HG03442 (cell line): ENCODE data around the gene SPATA1.
"Not testable (repeated sequence)": the region's sequence is repeated elsewhere in the genome, so short reads cannot be mapped to it uniquely, and the experiment has no call there.

ENCODE experiments used
- ATAC-seq: cut with Tn5 transposase; IDR thresholded peaks from one replicate; pipeline ENCODE4 v1.9.1; 2021; ENCODE audit warnings: mild to moderate bottlenecking, moderate library complexity; ENCODE audit not compliant: unreplicated experiment

Gene SPATA1

DNA sequence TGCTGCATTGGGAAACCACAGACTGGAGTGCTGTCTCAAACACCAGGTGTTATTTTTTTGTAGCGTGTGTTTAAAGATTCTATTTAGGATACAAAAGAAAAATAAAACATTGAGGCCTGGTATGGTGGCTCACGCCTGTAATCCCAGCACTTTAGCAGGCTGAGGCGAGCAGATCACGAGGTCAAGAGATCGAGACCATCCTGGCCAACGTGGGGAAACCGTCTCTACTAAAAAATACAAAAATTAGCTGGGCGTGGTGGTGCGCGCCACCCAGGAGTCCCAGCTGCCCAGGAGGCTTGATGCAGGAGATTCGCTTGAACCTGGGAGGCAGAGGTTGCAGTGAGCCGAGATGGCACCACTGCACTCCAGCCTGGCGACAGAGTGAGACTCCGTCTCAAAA, 1.7 kb downstream of the SPATA1 start:
- not testable (repeated sequence) for ATAC-seq

DNA sequence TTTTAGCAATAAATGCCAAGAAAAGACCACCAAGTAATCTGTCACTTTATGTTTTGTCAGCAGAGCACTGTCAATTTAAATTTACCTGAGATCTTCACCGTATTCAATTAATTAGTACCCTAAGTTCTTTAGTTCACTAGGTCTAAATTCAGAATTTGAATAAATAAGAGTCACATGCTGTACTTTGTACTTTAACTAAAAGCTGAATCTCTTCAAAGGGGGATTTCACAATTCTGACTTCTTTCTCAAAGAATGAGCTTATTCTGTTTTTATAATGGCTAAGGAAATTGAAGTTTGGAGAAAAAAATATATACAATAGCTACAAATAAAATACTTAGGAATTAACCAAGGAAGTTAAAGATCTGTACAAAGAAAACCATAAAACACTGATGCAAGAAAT, 2.3 kb downstream of the SPATA1 start:
- ATAC-seq = no peak

DNA sequence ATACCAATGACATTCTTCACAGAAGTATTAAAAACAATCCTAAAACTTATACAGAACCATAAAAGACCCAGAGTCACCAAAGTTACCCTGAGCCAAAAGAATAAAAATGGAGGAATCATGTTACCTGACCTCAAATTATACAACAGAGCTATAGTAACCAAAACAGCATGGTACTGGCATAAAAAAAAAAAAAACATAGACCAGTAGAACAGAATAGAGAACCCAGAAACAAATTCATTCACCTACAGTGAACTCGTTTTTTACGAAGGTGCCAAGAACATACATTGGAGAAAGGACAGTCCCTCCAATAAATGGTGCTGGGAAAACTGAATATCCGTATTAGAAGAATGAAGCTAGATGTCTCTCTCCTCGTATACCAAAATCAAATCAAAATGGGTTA, 2.8 kb downstream of the SPATA1 start:
- no peak for ATAC-seq

DNA sequence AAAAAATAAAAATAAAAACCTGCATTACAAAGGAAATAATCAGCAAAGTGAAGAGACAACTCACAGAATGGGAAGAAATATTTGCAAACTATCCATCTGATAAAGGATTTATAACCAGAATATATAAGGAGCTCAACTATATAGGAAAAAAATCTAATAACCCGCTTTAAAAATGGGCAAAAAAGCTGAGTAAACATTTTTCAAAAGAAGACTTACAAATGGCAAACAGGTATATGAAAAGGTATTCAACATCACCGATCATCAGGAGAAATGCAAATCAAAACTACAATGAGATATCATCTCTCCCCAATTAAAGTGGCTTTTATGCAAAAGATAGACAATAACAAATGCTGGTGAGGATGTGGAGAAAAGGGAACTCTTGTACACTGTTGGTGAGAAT, 4.0 kb downstream of the SPATA1 start:
- ATAC-seq = no peak

DNA sequence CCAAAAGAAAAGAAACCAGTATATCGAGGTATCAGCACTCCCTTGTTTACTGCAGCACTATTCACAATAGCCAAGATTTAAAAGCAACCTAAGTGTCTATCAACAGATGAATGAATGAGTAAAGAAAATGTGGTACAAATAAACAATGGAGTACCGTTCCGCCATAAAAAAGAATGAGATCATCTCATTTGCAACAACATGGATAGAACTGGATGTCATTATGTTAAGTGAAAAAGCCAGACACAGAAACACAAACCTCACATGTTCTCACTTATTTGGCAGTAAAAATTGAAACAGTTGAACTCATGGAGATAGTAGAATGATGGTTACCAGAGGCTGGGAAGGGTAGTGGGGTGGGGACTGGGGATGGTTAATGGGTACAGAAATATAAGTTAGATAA, 4.5 kb downstream of the SPATA1 start:
- no peak for ATAC-seq

DNA sequence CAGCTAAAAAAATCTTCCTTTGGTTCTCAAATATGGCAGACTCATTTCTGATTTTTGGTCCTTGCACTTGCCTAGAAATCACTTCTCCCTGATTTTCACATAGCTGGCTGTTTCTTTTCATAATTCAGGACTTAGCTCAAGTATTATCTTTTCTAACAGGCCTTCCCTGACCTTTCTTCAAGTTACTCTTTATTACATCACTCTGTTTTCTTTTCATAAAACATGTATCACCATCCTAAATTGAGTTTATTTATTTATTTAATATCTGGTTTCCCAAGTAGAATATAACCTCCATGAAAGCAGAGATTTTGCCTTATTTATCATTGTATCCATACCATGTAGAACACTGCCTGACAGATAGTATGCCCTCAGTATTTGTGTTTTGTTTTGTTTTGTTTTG, 18.4 kb downstream of the SPATA1 start:
- ATAC-seq = no peak

DNA sequence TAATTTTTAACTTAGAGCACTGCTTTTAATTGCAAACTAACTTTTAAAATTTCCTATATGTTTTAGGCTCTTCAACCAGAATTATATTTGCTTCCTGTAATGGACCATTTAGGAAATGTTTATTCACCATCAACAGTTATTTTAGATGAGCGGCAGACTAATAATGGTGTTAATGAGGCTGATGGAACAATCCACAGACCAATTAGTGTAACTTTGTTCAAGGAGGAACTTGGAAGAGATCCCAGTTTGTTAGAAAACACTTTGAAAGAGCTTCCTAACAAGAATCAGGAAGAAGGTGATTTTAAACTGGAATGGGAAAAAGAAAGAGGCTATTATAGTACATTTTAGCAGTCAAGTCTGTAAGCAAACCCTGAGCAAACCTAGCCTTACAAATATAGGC, 19.6 kb downstream of the SPATA1 start:
- ATAC-seq = no peak

DNA sequence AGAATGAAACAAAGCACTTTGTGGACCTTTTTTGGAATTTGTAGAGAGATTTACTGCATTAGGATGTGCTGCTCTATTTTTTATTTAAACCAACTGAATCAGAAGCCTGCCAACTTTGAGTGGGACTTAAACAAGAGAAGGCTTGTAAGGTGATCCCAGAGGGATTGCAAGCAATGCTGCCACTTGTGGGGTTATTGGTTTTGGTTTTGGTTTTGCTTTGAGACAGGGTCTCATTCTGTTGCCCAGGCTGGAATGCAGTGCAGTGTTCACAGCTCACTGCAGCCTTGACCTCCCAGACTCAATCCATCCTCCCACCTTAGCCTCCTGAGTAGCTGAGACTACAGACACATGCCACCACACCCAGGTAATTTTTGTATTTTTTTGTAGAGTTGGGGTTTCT, 32.4 kb downstream of the SPATA1 start:
- peak; percentile 50 for ATAC-seq

DNA sequence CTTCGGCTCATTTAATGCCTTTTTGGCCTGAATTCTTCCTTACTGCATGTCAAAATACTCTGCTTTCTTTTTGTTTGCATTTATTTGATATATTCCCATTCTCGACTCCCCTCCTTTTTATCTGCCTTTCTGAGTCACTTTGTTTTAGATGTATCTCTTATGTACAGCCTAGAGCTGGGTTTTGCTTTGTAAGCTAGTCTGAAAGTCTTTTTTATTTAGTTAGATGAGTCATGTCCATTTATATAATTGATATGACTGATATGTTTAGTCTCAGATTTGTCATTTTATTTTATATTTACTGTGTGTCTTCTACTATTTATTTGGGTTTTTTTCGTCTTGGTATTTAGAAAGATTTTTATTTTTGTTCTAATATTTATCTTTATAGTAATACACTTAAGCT, 33.8 kb downstream of the SPATA1 start:
- no peak for ATAC-seq

DNA sequence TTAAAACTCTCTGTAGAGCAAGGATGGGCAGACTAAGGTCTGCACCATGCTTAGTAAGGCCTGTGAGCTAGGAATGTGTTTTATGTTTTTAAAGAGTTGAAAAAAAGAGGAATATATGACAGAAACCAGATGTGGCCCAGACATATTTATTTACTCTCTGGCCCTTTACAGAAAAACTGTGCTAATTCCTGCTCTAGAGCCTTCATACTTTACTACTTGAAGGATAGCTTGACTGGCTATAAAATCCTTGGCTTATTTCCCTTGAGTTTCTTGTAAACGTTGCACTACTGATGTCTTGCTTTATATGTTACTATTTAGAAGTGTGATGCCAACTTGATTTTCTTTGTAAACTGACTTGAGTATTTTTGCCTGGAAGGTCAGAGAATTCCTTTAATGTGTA, 34.6 kb downstream of the SPATA1 start:
- ATAC-seq = no peak

DNA sequence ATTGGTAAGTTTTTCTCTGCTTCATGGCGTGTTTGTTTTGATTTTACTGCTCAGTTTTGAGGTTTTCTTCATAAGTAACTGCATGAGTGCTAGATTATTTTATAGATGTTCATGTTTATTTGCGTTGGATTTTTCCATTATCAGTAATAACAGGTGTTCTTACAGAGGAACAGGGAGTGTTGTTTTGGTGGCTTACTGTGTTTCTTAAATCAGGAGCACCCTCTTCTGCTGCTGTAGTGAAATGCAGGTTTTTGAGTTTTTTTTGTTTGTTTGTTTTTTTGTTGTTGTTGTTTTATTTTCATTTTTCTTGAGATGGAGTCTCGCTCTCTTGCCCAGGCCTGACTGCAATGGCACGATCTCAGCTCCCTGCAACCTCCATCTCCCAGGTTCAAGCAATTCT, 35.5 kb downstream of the SPATA1 start:
- ATAC-seq = no peak

DNA sequence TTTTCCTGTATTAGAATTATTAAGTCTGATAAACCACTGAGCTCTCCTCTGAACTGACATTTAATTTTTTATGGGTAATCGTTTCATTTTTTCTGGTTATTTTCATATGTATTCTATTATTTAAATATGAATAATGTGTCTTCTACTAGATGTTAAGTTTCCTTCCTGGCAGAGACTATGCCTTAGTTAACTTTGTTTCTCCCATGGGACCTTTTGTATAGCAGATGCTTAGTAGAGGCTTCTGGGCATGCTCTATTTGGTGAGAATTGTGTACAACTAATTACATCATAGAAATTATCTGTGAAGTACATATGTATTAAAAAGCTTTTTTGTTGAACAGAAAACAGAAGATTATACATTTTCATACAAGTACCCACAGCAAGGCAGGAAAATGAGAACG, 44.6 kb downstream of the SPATA1 start:
- ATAC-seq = no peak

DNA sequence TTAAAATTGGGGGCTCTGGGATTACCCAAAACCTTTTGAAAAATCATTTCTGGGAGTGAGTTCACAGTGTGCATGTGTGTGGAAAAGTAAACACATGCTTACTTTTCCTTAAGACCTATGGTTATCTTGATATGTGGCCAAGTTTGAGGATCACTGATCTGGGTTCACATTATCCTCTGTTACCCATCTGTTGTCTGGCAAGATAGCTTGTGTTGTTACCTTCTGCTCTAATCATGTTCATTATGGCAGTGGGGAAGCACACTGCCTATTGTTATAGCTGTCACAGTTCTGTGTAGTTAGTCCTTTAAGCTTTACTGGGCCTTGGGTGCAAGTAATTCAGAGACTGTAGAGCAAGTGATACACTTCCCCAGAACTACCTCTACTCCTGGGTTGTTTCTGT, 63.0 kb downstream of the SPATA1 start:
- no peak for ATAC-seq

DNA sequence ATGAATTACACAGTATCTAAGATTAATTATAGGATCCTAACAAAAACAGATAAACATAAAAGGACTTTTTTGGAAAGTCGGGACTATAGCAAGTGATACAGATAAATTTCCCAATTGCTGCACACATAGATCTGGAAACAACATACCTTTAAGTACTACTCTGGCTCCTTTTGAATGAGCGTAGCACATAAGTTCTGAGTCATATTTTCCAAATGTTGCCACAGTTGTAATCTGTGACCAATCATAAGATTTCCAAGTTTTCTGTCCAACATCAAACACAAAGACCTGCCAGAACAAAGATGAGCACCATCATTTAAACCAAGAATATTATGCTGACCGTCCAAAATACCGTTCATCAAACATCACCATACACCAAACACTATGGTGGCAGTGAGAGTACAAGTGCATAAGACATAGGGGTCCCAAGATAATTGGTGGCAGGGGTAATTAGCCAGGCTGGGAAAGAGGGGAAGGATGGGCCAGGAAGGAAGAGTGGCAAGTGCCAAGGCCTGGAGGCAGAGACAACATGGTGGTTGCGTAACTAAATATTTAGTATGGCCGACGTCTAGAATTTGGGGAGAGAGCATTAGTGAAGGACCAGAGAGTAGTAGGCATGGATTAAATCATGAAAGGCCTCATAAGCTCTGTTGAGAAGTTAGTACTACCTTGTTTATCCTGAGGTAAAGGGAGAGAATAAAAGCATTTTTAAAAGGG, 64.4 kb downstream of the SPATA1 start:
- ATAC-seq = no peak

DNA sequence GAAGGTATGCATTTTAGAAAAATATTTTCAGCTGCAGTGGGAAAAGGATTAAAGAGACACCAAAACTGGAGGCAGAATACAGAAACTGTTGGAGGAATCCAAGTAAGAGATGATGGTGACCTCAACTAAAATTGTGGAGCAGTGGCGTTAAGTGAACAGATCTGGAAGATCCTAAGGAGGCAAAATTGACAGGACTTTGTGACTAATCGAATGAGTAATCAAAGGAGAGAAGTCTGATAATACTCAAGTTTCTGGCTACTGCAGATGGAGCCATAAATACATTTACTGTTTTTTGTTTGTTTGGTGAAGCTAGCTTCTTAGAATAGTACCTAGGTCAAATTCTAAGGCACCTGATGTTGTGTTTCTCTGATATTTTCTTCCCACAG, 65.0 kb downstream of the SPATA1 start:
- no peak for ATAC-seq

DNA sequence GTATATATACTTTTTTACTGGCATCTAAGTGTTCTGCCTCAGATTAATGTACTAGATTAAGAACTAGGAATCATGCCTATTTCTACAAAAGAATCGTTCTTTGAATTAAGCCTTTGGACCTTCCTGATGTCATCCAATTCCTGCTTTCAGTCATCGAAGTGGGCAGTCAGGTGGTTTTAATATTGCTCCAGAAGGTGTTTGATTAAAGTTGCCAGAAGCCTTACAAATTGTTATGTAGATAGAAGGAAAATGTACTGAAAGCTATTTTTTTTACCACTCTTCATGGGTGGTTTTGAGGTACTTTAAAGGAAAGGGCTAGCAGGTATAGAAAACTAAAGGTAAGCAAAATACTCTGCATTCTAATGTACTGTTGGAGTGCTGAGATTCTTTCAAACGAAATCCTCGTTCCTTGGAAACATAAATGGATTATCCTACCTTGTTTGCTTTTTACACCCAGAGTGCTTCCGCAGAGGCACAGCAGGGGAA, 67.3 kb downstream of the SPATA1 start:
- ATAC-seq = no peak

DNA sequence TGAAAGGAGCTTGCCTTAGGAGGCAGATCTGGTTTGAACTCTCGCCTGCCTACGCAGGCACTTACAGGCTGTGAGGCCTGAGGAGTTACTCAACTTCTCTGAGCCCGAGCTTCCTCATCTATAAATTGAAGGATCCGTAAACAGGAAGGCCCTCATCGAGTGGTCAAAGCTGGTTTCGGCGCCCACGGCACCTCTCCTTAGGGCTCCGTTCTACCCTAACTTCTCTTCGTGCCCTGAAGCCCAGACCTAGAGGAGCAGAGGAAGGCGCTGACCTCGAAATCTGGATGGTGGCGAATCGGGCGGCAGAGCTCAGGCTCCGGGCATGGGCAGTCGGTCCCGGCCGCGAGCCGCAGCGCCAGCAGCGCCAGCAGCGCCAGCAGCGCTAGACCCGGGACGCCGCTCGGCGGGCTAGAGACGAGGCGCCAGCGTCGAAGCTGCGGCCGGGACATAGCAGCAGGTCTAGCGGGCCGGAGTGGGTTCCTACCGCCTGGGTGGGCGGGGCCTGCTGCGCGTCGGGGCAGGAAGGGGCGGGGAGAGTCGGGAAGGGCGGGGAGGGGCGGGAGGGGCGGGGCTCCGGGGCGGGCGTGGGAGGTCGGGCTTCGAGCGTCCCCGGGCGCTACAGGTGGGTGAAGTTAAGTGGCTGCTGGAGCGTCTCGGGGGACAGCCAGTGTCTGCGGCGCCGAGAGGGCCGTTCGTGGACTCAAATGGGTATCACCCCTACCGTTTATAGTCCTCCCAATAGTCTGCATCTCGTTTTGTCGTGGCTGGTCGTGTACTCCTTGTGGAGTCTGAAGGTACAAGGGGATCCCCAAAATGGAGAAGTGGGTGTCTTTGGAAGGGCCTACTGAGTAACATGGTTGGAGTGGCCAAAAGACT, 68.0 kb downstream of the SPATA1 start, which contains the start of gene CTBS:
Gene CTBS, minus strand, starts transcription at position 474 of the 876 bp plus-strand sequence. Its CDS starts 25 bp downstream, at position 449.
- peak; percentile 83 for ATAC-seq

DNA sequence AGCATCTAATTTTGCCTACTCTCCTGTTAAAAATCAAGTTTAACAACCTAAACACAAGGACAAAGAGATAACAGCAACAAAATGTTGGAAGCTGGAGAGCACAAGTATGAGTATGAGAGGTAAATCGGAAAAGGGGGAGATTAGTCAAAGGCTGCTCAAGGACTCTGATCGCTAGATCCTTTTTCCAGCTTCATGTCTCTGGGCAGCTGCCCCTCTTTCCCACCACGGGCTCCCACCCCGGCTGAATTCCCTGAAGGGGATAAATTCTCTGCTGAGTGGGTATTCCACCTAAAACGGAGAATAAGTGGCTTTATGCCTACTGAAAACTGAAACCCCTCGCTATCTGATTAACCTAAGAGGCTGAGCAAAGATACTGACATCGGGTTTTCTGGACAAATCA, 68.8 kb downstream of the SPATA1 start:
- no peak for ATAC-seq

DNA sequence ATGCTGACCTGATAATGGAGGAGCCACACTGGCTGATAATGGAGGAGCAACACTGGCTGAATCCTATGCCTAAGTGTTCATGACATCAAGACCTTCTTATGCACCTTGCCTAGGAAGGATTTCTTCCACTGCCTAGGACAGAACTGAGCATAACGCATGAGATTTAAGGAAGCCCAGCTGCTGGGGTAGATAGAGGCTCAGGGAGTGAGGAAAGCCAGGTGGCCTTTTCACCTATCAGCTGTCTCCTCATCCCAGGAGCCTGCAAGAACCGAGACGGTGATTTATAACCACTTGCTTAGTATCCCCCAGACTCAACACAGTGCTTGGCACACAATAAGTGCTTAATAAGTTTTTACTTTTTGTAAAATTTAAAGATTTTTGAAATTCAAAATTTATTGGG, 75.5 kb downstream of the SPATA1 start:
- ATAC-seq = no peak

DNA sequence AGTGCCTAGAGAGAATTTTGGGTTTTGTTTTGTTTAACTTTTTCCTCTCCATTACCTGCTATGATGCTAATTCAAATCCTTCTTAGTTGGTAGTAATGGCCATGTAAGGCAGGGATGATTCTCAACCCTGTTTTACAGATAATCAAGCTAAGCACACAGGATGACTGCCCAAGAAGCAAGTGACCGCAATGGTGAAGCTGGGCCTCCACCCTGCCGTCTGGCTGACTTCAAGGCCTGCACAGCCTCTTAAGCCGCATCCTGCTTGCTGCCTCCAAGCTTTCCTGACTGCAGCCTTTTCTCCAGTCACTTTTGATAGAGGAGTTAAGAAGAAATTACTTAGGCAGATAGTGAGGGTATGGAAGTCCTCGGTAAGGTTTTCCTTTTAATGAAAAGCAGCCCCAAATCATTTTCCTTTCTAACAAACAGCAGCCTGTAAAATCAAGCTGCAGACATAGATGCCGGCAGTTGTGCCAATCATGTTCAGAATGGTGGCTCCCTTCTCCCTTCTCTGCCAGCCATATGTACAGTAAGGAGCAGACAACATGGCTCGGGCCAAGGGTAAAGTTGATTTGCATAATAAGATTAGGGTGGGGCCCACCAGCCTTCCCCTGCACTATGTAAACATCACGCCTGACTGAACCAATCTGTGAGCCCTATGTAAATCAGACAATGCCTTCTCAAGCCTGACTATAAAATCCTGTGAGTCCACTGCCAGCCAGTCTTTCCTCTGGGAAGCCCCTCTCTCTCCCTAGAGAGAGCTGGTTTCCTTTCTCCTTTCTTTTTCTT, 76.8 kb downstream of the SPATA1 start:
- ATAC-seq = peak; percentile 60

DNA sequence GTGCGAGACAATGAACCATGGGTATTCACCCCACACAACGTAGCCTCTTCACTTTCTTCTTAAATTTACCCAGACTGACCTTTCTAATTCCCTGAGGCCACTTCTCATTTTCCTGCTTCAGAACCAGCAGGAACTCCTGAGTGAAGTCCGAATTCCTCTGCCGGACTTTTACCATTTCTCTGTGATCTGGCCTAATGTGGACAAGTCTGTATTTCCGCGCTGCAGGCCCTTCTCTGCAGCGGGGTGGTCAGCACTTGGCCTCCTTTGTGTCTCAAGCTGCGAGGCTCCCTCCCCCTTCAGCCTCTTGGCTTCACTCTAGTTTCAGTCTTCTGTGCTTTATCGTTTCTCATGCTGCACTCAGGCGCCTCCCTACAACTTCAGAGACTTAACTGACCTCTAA, 77.5 kb downstream of the SPATA1 start:
- peak; percentile 26 for ATAC-seq
